Measurements from ENCODE around the gene REV3L. TPM values are rescaled to one million over a fixed set of nuclear protein-coding genes. Genes with fewer than 3 reads are reported as not detected.

Gene REV3L
- total and polyA plus RNA-seq, 2 of the 13 experiments (the other 11 are each of a cell fraction or from before 2014, with no cell fraction given), result 12.8 to 31.3 TPM

DNA sequence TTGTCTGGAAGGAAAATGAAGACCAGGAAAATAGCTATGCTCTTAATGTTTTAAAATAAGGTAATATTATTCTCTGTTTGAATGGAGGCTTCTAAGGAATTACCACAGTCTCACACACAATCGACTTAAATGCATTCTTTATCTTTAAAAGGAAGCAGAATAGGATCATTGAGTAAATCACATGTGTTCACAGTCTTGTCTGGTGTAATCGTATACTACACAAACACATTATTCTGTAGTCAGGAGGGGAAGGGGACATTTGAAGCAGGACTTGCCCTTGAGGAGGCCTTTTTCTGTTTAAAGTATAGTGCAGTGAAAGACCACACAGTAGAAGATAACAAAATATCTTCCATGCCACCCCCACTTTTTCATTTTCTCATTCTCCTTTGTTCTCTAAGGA, 20.6 kb upstream of the REV3L start:
- peaks cover 9% of the 10 kb centered on the region for H3K4me1 ChIP-seq (ENCODE audit: insufficient read depth, low read length)
- FAIRE-seq (no peak), ATAC-seq (peak; percentile 40; the same call in 1 of the 3 replicates), DNase-seq (ENCODE audit: low spot score) (peak; percentile 35)
- intact Hi-C loops (cut with micrococcal nuclease; ENCODE audit: unreplicated experiment), result no loop called here
- H3K27ac ChIP-seq (ENCODE audit: extremely low read length, insufficient read depth, low read length), result no peak overlapping the region
- no peaks in the 10 kb centered on the region for H4K20me1 ChIP-seq (ENCODE audit: insufficient read depth, low read length)
- H3K4me3 ChIP-seq (replicated peaks in 1 of 3; ENCODE audit: insufficient read depth in 1 of 3, low read depth in 2 of 3, low read length in 3 of 3), result no peak overlapping the region
- H3K36me3 ChIP-seq (replicated peaks in 1 of 2; ENCODE audit: control insufficient read depth in 1 of 2, insufficient read depth in 2 of 2, low read length in 2 of 2), result no peaks in the 10 kb centered on the region
- no peak overlapping the region for H3K9ac ChIP-seq (ENCODE audit: insufficient read depth, low read depth, low read length)
- no peaks in the 10 kb centered on the region for H3K27me3 ChIP-seq (ENCODE audit: control insufficient read depth in 1 of 2, insufficient read depth in 2 of 2, low read length in 2 of 2)
- ChIA-PET CTCF (ENCODE audit: low intra/inter-chr PET ratio, low total read pairs) (no interaction called here), POLR2A (interaction anchor here (1.3 kb wide), 1 partner anchor 19 kb away, joined by 5 read pairs; no protein-coding TSS in a partner anchor)
- WGBS (ENCODE audit: low lambda C conversion rate), result 34% methylated on average over 2 of the region's 2 CpGs
- in situ Hi-C loops (cut with HindIII; ENCODE audit: extremely low pct_ligation_motif_present, low pct_unique_long_range_greater_than_20kb), result no loop called here
- no peak overlapping the region for H3K4me2 ChIP-seq (ENCODE audit: low read depth, low read length)
- BruUV-seq (replicated peaks), result no TSS peak
- peaks cover 12% of the 10 kb centered on the region for H3K79me2 ChIP-seq (ENCODE audit: insufficient read depth, low read length)
- H2AFZ ChIP-seq (ENCODE audit: low read length), result no peak overlapping the region
- TF ChIP-seq, protein P1, sequence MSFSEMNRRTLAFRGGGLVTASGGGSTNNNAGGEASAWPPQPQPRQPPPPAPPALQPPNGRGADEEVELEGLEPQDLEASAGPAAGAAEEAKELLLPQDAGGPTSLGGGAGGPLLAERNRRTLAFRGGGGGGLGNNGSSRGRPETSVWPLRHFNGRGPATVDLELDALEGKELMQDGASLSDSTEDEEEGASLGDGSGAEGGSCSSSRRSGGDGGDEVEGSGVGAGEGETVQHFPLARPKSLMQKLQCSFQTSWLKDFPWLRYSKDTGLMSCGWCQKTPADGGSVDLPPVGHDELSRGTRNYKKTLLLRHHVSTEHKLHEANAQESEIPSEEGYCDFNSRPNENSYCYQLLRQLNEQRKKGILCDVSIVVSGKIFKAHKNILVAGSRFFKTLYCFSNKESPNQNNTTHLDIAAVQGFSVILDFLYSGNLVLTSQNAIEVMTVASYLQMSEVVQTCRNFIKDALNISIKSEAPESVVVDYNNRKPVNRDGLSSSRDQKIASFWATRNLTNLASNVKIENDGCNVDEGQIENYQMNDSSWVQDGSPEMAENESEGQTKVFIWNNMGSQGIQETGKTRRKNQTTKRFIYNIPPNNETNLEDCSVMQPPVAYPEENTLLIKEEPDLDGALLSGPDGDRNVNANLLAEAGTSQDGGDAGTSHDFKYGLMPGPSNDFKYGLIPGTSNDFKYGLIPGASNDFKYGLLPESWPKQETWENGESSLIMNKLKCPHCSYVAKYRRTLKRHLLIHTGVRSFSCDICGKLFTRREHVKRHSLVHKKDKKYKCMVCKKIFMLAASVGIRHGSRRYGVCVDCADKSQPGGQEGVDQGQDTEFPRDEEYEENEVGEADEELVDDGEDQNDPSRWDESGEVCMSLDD (CRISPR knock-in tag; IDR thresholded peaks at IDR 0.05; ENCODE audit: borderline replicate concordance), result no peak
- peak; percentile 64; the same call in 1 of the 2 replicates for TF ChIP-seq SIX1 (CRISPR knock-in tag; IDR thresholded peaks at IDR 0.05; ENCODE audit: borderline replicate concordance)
- no peak for TF ChIP-seq SOX13 (IDR thresholded peaks at IDR 0.05)
- peak in 1 of 2 experiments; percentile 23; a peak in 1 of 4 replicates for TF ChIP-seq SOX13 (CRISPR knock-in tag; conservative IDR thresholded peaks at IDR 0.05 in 1 of 2, IDR thresholded peaks at IDR 0.05 in 1 of 2)
- no peaks in the 10 kb centered on the region for H3K9me3 ChIP-seq (ENCODE audit: low read length)

DNA sequence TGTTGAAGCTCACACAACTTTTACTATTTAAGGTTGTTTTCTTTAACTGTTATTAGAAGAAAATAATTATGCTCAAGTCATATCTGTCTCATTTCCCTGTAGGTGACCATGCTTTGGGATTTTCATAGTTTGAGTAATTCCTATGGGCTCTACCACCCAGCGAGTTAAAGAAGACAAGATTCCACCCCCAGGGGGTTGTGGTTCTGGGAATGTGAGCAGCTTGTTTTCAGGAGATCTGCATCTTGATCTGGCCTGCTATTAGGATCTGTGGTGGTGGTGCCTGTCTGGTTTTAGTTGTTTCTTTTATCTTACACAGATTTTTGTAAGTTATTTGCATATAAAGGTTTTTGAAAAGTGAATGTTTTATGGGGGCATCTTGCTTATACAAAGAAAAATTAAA, 20.2 kb upstream of the REV3L start:
- Histone ChIP-seq H3K27me3 (ENCODE audit: control insufficient read depth in 1 of 2, insufficient read depth in 2 of 2, low read length in 2 of 2) (no peaks in the 10 kb centered on the region), H2AFZ (ENCODE audit: low read length) (no peak overlapping the region), H3K4me2 (ENCODE audit: low read depth, low read length) (no peak overlapping the region), H3K4me1 (ENCODE audit: insufficient read depth, low read length) (peaks cover 9% of the 10 kb centered on the region), H3K79me2 (ENCODE audit: insufficient read depth, low read length) (peaks cover 12% of the 10 kb centered on the region), H3K27ac (ENCODE audit: extremely low read length, insufficient read depth, low read length) (no peak overlapping the region), H4K20me1 (ENCODE audit: insufficient read depth, low read length) (no peaks in the 10 kb centered on the region), H3K9ac (ENCODE audit: insufficient read depth, low read depth, low read length) (no peak overlapping the region), H3K9me3 (ENCODE audit: low read length) (no peaks in the 10 kb centered on the region), H3K4me3 (replicated peaks in 1 of 3; ENCODE audit: insufficient read depth in 1 of 3, low read depth in 2 of 3, low read length in 3 of 3) (no peak overlapping the region), H3K36me3 (replicated peaks in 1 of 2; ENCODE audit: control insufficient read depth in 1 of 2, insufficient read depth in 2 of 2, low read length in 2 of 2) (no peaks in the 10 kb centered on the region)
- FAIRE-seq (no peak), DNase-seq (ENCODE audit: low spot score) (no peak), ATAC-seq (no peak)
- in situ Hi-C loops (cut with HindIII; ENCODE audit: extremely low pct_ligation_motif_present, low pct_unique_long_range_greater_than_20kb) (no loop called here), intact Hi-C loops (cut with micrococcal nuclease; ENCODE audit: unreplicated experiment) (no loop called here)
- BruUV-seq (replicated peaks), result no TSS peak
- ChIA-PET POLR2A (interaction anchor here (1.3 kb wide), 1 partner anchor 19 kb away, joined by 5 read pairs; no protein-coding TSS in a partner anchor), CTCF (ENCODE audit: low intra/inter-chr PET ratio, low total read pairs) (no interaction called here)
- WGBS (ENCODE audit: low lambda C conversion rate), result 100% methylated on average over 1 of the region's 1 CpG
- TF ChIP-seq RBM39 (IDR thresholded peaks at IDR 0.05; ENCODE audit: low read depth, low read length, poor library complexity, severe bottlenecking), result no peak
- TF ChIP-seq, protein P2, sequence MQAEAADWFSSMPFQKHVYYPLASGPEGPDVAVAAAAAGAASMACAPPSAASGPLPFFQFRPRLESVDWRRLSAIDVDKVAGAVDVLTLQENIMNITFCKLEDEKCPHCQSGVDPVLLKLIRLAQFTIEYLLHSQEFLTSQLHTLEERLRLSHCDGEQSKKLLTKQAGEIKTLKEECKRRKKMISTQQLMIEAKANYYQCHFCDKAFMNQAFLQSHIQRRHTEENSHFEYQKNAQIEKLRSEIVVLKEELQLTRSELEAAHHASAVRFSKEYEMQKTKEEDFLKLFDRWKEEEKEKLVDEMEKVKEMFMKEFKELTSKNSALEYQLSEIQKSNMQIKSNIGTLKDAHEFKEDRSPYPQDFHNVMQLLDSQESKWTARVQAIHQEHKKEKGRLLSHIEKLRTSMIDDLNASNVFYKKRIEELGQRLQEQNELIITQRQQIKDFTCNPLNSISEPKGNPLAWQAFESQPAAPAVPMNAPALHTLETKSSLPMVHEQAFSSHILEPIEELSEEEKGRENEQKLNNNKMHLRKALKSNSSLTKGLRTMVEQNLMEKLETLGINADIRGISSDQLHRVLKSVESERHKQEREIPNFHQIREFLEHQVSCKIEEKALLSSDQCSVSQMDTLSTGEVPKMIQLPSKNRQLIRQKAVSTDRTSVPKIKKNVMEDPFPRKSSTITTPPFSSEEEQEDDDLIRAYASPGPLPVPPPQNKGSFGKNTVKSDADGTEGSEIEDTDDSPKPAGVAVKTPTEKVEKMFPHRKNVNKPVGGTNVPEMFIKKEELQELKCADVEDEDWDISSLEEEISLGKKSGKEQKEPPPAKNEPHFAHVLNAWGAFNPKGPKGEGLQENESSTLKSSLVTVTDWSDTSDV (CRISPR knock-in tag; IDR thresholded peaks at IDR 0.05), result no peak
- TF ChIP-seq, protein P3, sequence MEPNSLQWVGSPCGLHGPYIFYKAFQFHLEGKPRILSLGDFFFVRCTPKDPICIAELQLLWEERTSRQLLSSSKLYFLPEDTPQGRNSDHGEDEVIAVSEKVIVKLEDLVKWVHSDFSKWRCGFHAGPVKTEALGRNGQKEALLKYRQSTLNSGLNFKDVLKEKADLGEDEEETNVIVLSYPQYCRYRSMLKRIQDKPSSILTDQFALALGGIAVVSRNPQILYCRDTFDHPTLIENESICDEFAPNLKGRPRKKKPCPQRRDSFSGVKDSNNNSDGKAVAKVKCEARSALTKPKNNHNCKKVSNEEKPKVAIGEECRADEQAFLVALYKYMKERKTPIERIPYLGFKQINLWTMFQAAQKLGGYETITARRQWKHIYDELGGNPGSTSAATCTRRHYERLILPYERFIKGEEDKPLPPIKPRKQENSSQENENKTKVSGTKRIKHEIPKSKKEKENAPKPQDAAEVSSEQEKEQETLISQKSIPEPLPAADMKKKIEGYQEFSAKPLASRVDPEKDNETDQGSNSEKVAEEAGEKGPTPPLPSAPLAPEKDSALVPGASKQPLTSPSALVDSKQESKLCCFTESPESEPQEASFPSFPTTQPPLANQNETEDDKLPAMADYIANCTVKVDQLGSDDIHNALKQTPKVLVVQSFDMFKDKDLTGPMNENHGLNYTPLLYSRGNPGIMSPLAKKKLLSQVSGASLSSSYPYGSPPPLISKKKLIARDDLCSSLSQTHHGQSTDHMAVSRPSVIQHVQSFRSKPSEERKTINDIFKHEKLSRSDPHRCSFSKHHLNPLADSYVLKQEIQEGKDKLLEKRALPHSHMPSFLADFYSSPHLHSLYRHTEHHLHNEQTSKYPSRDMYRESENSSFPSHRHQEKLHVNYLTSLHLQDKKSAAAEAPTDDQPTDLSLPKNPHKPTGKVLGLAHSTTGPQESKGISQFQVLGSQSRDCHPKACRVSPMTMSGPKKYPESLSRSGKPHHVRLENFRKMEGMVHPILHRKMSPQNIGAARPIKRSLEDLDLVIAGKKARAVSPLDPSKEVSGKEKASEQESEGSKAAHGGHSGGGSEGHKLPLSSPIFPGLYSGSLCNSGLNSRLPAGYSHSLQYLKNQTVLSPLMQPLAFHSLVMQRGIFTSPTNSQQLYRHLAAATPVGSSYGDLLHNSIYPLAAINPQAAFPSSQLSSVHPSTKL (CRISPR knock-in tag; IDR thresholded peaks at IDR 0.05), result no peak

All from HepG2 (cell line).